SK-N-MC (cell line): Measurements from ENCODE around the gene ADAM20.

ENCODE experiments used
- EZH2 ChIP-seq: fragments of 200-600 bp; sonication (generic); IDR thresholded peaks from one replicate; pipeline ENCODE4 v1.6.1; 2017; ENCODE audit warnings: antibody characterized with exemption
- POLR2AphosphoS5 ChIP-seq: IDR thresholded peaks from 2 replicates; pipeline ENCODE4 v1.6.1; 2012; ENCODE audit warnings: mild to moderate bottlenecking, low read depth, low read length, borderline replicate concordance

DNA sequence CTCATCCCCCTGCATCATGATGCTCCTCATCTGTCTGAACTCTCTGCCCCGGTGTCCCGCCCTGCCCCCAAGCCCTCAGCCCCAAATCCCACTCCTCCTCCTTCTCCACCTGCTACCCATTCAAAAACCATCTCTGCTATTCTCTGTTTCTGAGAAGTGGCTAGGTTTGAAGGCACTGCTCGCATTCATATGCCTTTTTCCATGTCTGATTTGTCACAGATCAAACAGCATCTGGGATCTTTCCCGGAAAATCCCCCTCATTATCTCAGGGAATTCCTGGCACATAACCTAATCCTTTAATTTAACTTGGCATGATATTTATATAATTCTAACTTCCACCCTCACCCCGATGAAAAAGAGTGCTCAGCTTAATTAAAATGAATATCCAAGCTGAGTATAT, 3.3 kb upstream of the ADAM20 start:
- TF ChIP-seq POLR2AphosphoS5 (no peak), EZH2 (no peak)
